ENCODE data around the gene RANBP9. TPM values are rescaled to one million over a fixed set of nuclear protein-coding genes. Genes with fewer than 3 reads are reported as not detected.

Gene RANBP9
- total and polyA plus RNA-seq, 2 experiments from 2014 or later, result 12.1 to 31.8 TPM

GRCh38 chr6:13593720-13594119, 117.9 kb downstream of the RANBP9 start (continued):
- TF ChIP-seq ZNF331 (CRISPR knock-in tag; IDR thresholded peaks at IDR 0.05; ENCODE audit: low read depth) (no peak), EZH2phosphoT487 (IDR thresholded peaks at IDR 0.05; ENCODE audit: unreplicated experiment) (no peak), NANOG (IDR thresholded peaks at IDR 0.05; ENCODE audit: borderline replicate concordance) (no peak), CREB1 (CRISPR knock-in tag; IDR thresholded peaks at IDR 0.05; ENCODE audit: low read depth) (no peak), REST (IDR thresholded peaks at IDR 0.05; ENCODE audit: unreplicated experiment) (no peak), STAT1 (IDR thresholded peaks at IDR 0.05; ENCODE audit: unreplicated experiment) (no peak)

DNA sequence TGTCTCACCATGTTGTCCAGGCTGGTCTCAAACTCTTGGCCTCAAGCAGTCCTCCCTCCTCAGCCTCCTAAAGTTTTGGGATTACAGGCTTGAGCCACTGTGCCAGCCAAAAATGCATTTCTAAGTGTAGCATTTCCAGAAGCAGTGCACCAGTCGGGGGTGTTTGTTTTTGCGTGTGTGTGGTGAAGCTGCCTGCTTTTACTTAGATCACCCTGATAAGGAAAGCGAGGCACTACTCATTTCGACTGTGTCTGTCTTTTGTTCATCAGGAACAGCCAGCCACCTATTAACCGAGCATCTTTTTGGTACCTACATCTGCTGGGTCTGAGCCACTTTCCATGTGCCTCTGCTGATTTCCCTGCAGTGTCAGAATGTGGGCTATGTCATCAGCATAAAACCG, 118.5 kb downstream of the RANBP9 start:
- Histone ChIP-seq H2AFZ (no peak overlapping the region), H3K9me2 (ENCODE audit: insufficient read depth) (no peaks in the 10 kb centered on the region), H3K36me3 (ENCODE audit: insufficient read depth) (peaks cover 14% of the 10 kb centered on the region; the same call in 1 of the 2 replicates), H3K4me2 (no peak overlapping the region), H3K4me3 (no peak overlapping the region), H3K27ac (ENCODE audit: low read depth) (no peak overlapping the region), H3K27me3 (ENCODE audit: insufficient read depth) (no peaks in the 10 kb centered on the region), H3K4me1 (ENCODE audit: insufficient read depth) (no peaks in the 10 kb centered on the region), H3F3A (replicated peaks; ENCODE audit: low read depth) (no peaks in the 10 kb centered on the region; the same call in 1 of the 2 replicates), H4K20me1 (replicated peaks; ENCODE audit: insufficient read depth) (no peaks in the 10 kb centered on the region; the same call in 1 of the 2 replicates), H3K79me2 (replicated peaks; ENCODE audit: insufficient read depth) (no peaks in the 10 kb centered on the region)
- Mint-ChIP-seq H3K4me1 (0 out of 3 replicates have a peak, but pooled peaks cover 2% of the 10 kb centered on the region), H3K27ac (no peak overlapping the region), H3K9me3 (no peaks in the 10 kb centered on the region), H3K27me3 (ENCODE audit: insufficient read depth, low read depth, poor library complexity) (no peaks in the 10 kb centered on the region), H3K36me3 (ENCODE audit: low read depth) (peaks cover 20% of the 10 kb centered on the region), H3K4me3 (no peak overlapping the region)
- no peak for TF ChIP-seq ZNF331 (CRISPR knock-in tag; IDR thresholded peaks at IDR 0.05; ENCODE audit: low read depth)
- TF ChIP-seq, protein P1, sequence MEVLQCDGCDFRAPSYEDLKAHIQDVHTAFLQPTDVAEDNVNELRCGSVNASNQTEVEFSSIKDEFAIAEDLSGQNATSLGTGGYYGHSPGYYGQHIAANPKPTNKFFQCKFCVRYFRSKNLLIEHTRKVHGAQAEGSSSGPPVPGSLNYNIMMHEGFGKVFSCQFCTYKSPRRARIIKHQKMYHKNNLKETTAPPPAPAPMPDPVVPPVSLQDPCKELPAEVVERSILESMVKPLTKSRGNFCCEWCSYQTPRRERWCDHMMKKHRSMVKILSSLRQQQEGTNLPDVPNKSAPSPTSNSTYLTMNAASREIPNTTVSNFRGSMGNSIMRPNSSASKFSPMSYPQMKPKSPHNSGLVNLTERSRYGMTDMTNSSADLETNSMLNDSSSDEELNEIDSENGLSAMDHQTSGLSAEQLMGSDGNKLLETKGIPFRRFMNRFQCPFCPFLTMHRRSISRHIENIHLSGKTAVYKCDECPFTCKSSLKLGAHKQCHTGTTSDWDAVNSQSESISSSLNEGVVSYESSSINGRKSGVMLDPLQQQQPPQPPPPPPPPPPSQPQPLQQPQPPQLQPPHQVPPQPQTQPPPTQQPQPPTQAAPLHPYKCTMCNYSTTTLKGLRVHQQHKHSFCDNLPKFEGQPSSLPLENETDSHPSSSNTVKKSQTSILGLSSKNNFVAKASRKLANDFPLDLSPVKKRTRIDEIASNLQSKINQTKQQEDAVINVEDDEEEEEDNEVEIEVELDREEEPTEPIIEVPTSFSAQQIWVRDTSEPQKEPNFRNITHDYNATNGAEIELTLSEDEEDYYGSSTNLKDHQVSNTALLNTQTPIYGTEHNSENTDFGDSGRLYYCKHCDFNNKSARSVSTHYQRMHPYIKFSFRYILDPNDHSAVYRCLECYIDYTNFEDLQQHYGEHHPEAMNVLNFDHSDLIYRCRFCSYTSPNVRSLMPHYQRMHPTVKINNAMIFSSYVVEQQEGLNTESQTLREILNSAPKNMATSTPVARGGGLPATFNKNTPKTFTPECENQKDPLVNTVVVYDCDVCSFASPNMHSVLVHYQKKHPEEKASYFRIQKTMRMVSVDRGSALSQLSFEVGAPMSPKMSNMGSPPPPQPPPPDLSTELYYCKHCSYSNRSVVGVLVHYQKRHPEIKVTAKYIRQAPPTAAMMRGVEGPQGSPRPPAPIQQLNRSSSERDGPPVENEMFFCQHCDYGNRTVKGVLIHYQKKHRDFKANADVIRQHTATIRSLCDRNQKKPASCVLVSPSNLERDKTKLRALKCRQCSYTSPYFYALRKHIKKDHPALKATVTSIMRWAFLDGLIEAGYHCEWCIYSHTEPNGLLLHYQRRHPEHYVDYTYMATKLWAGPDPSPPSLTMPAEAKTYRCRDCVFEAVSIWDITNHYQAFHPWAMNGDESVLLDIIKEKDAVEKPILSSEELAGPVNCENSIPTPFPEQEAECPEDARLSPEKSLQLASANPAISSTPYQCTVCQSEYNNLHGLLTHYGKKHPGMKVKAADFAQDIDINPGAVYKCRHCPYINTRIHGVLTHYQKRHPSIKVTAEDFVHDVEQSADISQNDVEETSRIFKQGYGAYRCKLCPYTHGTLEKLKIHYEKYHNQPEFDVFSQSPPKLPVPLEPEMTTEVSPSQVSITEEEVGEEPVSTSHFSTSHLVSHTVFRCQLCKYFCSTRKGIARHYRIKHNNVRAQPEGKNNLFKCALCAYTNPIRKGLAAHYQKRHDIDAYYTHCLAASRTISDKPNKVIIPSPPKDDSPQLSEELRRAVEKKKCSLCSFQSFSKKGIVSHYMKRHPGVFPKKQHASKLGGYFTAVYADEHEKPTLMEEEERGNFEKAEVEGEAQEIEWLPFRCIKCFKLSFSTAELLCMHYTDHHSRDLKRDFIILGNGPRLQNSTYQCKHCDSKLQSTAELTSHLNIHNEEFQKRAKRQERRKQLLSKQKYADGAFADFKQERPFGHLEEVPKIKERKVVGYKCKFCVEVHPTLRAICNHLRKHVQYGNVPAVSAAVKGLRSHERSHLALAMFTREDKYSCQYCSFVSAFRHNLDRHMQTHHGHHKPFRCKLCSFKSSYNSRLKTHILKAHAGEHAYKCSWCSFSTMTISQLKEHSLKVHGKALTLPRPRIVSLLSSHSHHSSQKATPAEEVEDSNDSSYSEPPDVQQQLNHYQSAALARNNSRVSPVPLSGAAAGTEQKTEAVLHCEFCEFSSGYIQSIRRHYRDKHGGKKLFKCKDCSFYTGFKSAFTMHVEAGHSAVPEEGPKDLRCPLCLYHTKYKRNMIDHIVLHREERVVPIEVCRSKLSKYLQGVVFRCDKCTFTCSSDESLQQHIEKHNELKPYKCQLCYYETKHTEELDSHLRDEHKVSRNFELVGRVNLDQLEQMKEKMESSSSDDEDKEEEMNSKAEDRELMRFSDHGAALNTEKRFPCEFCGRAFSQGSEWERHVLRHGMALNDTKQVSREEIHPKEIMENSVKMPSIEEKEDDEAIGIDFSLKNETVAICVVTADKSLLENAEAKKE (CRISPR knock-in tag; IDR thresholded peaks at IDR 0.05), result no peak
- TF ChIP-seq, protein P2, sequence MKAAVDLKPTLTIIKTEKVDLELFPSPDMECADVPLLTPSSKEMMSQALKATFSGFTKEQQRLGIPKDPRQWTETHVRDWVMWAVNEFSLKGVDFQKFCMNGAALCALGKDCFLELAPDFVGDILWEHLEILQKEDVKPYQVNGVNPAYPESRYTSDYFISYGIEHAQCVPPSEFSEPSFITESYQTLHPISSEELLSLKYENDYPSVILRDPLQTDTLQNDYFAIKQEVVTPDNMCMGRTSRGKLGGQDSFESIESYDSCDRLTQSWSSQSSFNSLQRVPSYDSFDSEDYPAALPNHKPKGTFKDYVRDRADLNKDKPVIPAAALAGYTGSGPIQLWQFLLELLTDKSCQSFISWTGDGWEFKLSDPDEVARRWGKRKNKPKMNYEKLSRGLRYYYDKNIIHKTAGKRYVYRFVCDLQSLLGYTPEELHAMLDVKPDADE (IDR thresholded peaks at IDR 0.05), result no peak
- ATAC-seq (no peak), DNase-seq (ENCODE audit: low spot score) (no peak)
